Endothelial cell (in vitro differentiated cells): ENCODE results near the gene SPTB. TPM values are rescaled to one million over a fixed set of nuclear protein-coding genes. Genes with fewer than 3 reads are reported as not detected.

Source experiments
- DNase-seq: peaks from one replicate; pipeline ENCODE4 v3.0.0; 2021; ENCODE audit warnings: low spot score
- H3K27ac Mint-ChIP-seq: one replicate; pipeline ENCODE4 v1.8.0; 2021; ENCODE audit warnings: mixed read lengths, inconsistent platforms; ENCODE audit not compliant: unreplicated experiment
- H3K27me3 Mint-ChIP-seq: one replicate; pipeline ENCODE4 v1.8.0; 2021; ENCODE audit warnings: mild to moderate bottlenecking, moderate library complexity, mixed read lengths, inconsistent platforms; ENCODE audit not compliant: unreplicated experiment
- H3K36me3 Mint-ChIP-seq: one replicate; pipeline ENCODE4 v1.8.0; 2021; ENCODE audit warnings: mild to moderate bottlenecking, low read depth, mixed read lengths, inconsistent platforms; ENCODE audit not compliant: unreplicated experiment
- H3K4me1 Mint-ChIP-seq: one replicate; pipeline ENCODE4 v1.8.0; 2021; ENCODE audit warnings: mild to moderate bottlenecking, mixed read lengths, inconsistent platforms; ENCODE audit not compliant: unreplicated experiment
- H3K4me3 Mint-ChIP-seq: one replicate; pipeline ENCODE4 v1.8.0; 2021; ENCODE audit warnings: mild to moderate bottlenecking, mixed read lengths, inconsistent platforms; ENCODE audit not compliant: unreplicated experiment
- H3K9me3 Mint-ChIP-seq: one replicate; pipeline ENCODE4 v1.8.0; 2021; ENCODE audit warnings: mixed read lengths, inconsistent platforms; ENCODE audit not compliant: unreplicated experiment
- CTCF ChIP-seq: fragments of 200-600 bp; sonication (generic); IDR thresholded peaks from one replicate; pipeline ENCODE4 v1.5.0; 2021; ENCODE audit warnings: antibody characterized with exemption; ENCODE audit not compliant: unreplicated experiment
- total RNA-seq: library from RNA; stranded (reverse); fragmentation: NEBNext Ultra II Directional; extraction: Animal tissue kit (Norgen Biotek cat#: 25700); gene quantifications from one replicate; pipeline ENCODE4 v1.2.1, GENCODE V29; 2021; ENCODE audit not compliant: unreplicated experiment

Gene SPTB
- total RNA-seq, 1 donor from 2014 or later = 0.08 TPM

GRCh38 chr14:64748521-64748920 lies 131.2 kb downstream of the SPTB start:
- Mint-ChIP-seq H3K9me3 (no peaks in the 10 kb centered on the region), H3K36me3 (peaks cover 11% of the 10 kb centered on the region), H3K4me1 (peaks cover 10% of the 10 kb centered on the region), H3K4me3 (no peak overlapping the region), H3K27ac (no peak overlapping the region), H3K27me3 (peaks cover 10% of the 10 kb centered on the region)
- TF ChIP-seq CTCF = no peak
- DNase-seq = no peak

GRCh38 chr14:64747327-64747726 lies 132.4 kb downstream of the SPTB start:
- H3K27ac Mint-ChIP-seq = no peak overlapping the region

GRCh38 chr14:64746298-64747250 lies 133.1 kb downstream of the SPTB start:
- peaks cover 18% of the 10 kb centered on the region for H3K36me3 Mint-ChIP-seq
- peak overlapping the region; percentile 4 for H3K27ac Mint-ChIP-seq
- H3K4me3 Mint-ChIP-seq = no peak overlapping the region
- no peak for TF ChIP-seq CTCF
- no peak for DNase-seq
- H3K9me3 Mint-ChIP-seq = no peaks in the 10 kb centered on the region
- H3K27me3 Mint-ChIP-seq = peaks cover 10% of the 10 kb centered on the region
- peaks cover 10% of the 10 kb centered on the region for H3K4me1 Mint-ChIP-seq

More at GRCh38 chr14:64747327-64747726, 132.4 kb downstream of the SPTB start:
- Mint-ChIP-seq H3K4me3 (no peak overlapping the region), H3K27me3 (peaks cover 10% of the 10 kb centered on the region), H3K9me3 (no peaks in the 10 kb centered on the region), H3K4me1 (peaks cover 10% of the 10 kb centered on the region), H3K36me3 (peaks cover 11% of the 10 kb centered on the region)
- TF ChIP-seq CTCF = no peak
- DNase-seq = no peak

- no peak for TF ChIP-seq CTCF
- Mint-ChIP-seq H3K4me3 (no peak overlapping the region), H3K27ac (no peak overlapping the region), H3K27me3 (peaks cover 13% of the 10 kb centered on the region), H3K4me1 (peaks cover 10% of the 10 kb centered on the region), H3K9me3 (no peaks in the 10 kb centered on the region), H3K36me3 (peaks cover 25% of the 10 kb centered on the region)
- no peak for DNase-seq
Measured at GRCh38 chr14:64745511-64746091, 134.1 kb downstream of the SPTB start.

- Mint-ChIP-seq H3K27me3 (peaks cover 13% of the 10 kb centered on the region), H3K4me3 (no peak overlapping the region), H3K9me3 (no peaks in the 10 kb centered on the region), H3K36me3 (peaks cover 32% of the 10 kb centered on the region), H3K4me1 (peaks cover 10% of the 10 kb centered on the region), H3K27ac (no peak overlapping the region)
- TF ChIP-seq CTCF = no peak
- no peak for DNase-seq
Measured at GRCh38 chr14:64743061-64743460, 136.6 kb downstream of the SPTB start.
